GM12878 (cell line): ENCODE measurements around the gene AKT1. TPM values are rescaled to one million over a fixed set of nuclear protein-coding genes. Genes with fewer than 3 reads are reported as not detected.

ENCODE experiments used
- ATAC-seq: fragments of 200-7000 bp; cut with Tn5 transposase; 3 replicates; pipeline ENCODE4 v1.9.1; 2020; ENCODE audit warnings: mild to moderate bottlenecking, moderate library complexity
- BruUV-seq: library from RNA; stranded (reverse); fragments of 400-500 nt; replicated peaks from 2 replicates; lab custom pipeline; 2021; lab: Mats Ljungman, UMichigan
- CTCF ChIA-PET: fragments of 300-600 bp; sonication (Branson Sonifier 250); formaldehyde crosslinking; extraction: SDS; loops from one replicate; lab custom pipeline; 2021; ENCODE audit warnings: inconsistent platforms; lab: Yijun Ruan, JAX
- POLR2A ChIA-PET: fragments of 350-600 bp; formaldehyde crosslinking; extraction: SDS; loops from one replicate; lab custom pipeline; 2021; ENCODE audit warnings: inconsistent platforms; lab: Charles Lee
- RAD21 ChIA-PET: fragments of 300-600 bp; sonication (Branson Sonifier 250); formaldehyde crosslinking; loops from one replicate; lab custom pipeline; 2023; ENCODE audit warnings: antibody characterized with exemption; ENCODE audit not compliant: unreplicated experiment; lab: Charles Lee
- SMC1A ChIA-PET: fragments of 300-600 bp; sonication (Branson Sonifier 250); formaldehyde crosslinking; loops from one replicate; lab custom pipeline; 2023; ENCODE audit not compliant: unreplicated experiment, uncharacterized antibody; lab: Charles Lee
- DNase-seq: peaks from one replicate; pipeline ENCODE4 v3.0.0-alpha.2; 2011; ENCODE audit warnings: low read depth, low spot score
- FAIRE-seq: peaks from 3 replicates; lab custom pipeline; 2011; peaks lifted over from hg19 to GRCh38; lab: Jason Lieb, UNC
- H2AFZ ChIP-seq: 2 replicates; pipeline ENCODE4 v1.6.0; 2011; ENCODE audit warnings: low read depth, low read length, control low read depth; ENCODE audit not compliant: control insufficient read depth
- H3K27ac ChIP-seq: 2 replicates; pipeline ENCODE4 v1.5.1; 2011; ENCODE audit warnings: control low read depth; ENCODE audit not compliant: control insufficient read depth, insufficient read depth
- H3K27me3 ChIP-seq, 2 experiments: replicated peaks in 1 of 2; 2 replicates each; pipeline versions ENCODE4 v1.6.0 to v1.6.1; 2011; ENCODE audit warnings: low read length in 1 of 2; ENCODE audit not compliant: control insufficient read depth in 2 of 2, insufficient read depth in 2 of 2
- H3K36me3 ChIP-seq, 2 experiments: 2 replicates each; pipeline ENCODE4 v1.5.1; 2011; ENCODE audit warnings: low read length in 1 of 2; ENCODE audit not compliant: control insufficient read depth in 2 of 2, insufficient read depth in 2 of 2
- H3K4me1 ChIP-seq: 2 replicates; pipeline ENCODE4 v1.6.1; 2011; ENCODE audit warnings: mild to moderate bottlenecking, low read length, moderate library complexity, mixed read lengths; ENCODE audit not compliant: control insufficient read depth, insufficient read depth
- H3K4me2 ChIP-seq: 2 replicates; pipeline ENCODE4 v1.6.0; 2011; ENCODE audit warnings: control low read depth; ENCODE audit not compliant: control insufficient read depth, insufficient read depth
- H3K4me3 ChIP-seq: fragments of 200-600 bp; sonication (generic); 2 replicates; pipeline ENCODE4 v1.5.1; 2016
- H3K79me2 ChIP-seq: 2 replicates; pipeline ENCODE4 v1.6.0; 2011; ENCODE audit warnings: low read length; ENCODE audit not compliant: control insufficient read depth, insufficient read depth
- H3K9ac ChIP-seq: 2 replicates; pipeline ENCODE4 v1.8.0; 2011; ENCODE audit warnings: low read length, control low read depth, mixed read lengths; ENCODE audit not compliant: control insufficient read depth, insufficient read depth
- H3K9me3 ChIP-seq: replicated peaks from 3 replicates; pipeline ENCODE4 v1.5.1; 2011; ENCODE audit warnings: mild to moderate bottlenecking, low read length; ENCODE audit not compliant: control insufficient read depth, insufficient read depth
- H4K20me1 ChIP-seq: 2 replicates; pipeline ENCODE4 v1.6.0; 2011; ENCODE audit not compliant: control insufficient read depth, insufficient read depth
- CBX3 ChIP-seq: fragments of 200-600 bp; sonication (generic); IDR thresholded peaks from 2 replicates; pipeline ENCODE4 v1.6.1; 2016; ENCODE audit warnings: low read depth, borderline replicate concordance
- DPF2 ChIP-seq: fragments of 450-650 bp; IDR thresholded peaks from 2 replicates; pipeline ENCODE4 v1.6.1; 2017; ENCODE audit warnings: mild to moderate bottlenecking
- E4F1 ChIP-seq: fragments of 450-650 bp; IDR thresholded peaks from 2 replicates; pipeline ENCODE4 v1.6.1; 2018; ENCODE audit warnings: borderline replicate concordance, mild to moderate bottlenecking; ENCODE audit not compliant: partially characterized antibody
- HDGF ChIP-seq: fragments of 450-650 bp; IDR thresholded peaks from 2 replicates; pipeline ENCODE4 v1.6.1; 2016; ENCODE audit warnings: antibody characterized with exemption
- MAX ChIP-seq: IDR thresholded peaks from 2 replicates; pipeline ENCODE4 v1.6.1; 2012; ENCODE audit warnings: low read depth, low read length, improper control_type of control experiment
- MYC ChIP-seq: IDR thresholded peaks from 2 replicates; pipeline ENCODE4 v1.6.1; 2011; ENCODE audit warnings: mild to moderate bottlenecking, low read length, moderate library complexity, inconsistent platforms; ENCODE audit not compliant: insufficient read depth, insufficient replicate concordance, insufficient read length, severe bottlenecking
- NBN ChIP-seq: fragments of 450-650 bp; IDR thresholded peaks from 2 replicates; pipeline ENCODE4 v1.6.1; 2016
- NR2C1 ChIP-seq: fragments of 450-650 bp; IDR thresholded peaks from 2 replicates; pipeline ENCODE4 v1.6.1; 2017; ENCODE audit warnings: antibody characterized with exemption, mild to moderate bottlenecking, moderate library complexity
- RAD51 ChIP-seq: fragments of 450-650 bp; IDR thresholded peaks from 2 replicates; pipeline ENCODE4 v1.6.1; 2016; ENCODE audit warnings: moderate library complexity, mild to moderate bottlenecking, inconsistent platforms
- SMARCA5 ChIP-seq: fragments of 450-650 bp; IDR thresholded peaks from 2 replicates; pipeline ENCODE4 v1.6.1; 2017; ENCODE audit warnings: mild to moderate bottlenecking
- SUZ12 ChIP-seq: fragments of 200-600 bp; sonication (generic); IDR thresholded peaks from one replicate; pipeline ENCODE4 v1.6.1; 2018; ENCODE audit warnings: antibody characterized with exemption, mild to moderate bottlenecking; ENCODE audit not compliant: unreplicated experiment
- TCF7 ChIP-seq: IDR thresholded peaks from 2 replicates; pipeline ENCODE4 v1.6.1; 2014; ENCODE audit warnings: antibody characterized with exemption, borderline replicate concordance
- WRNIP1 ChIP-seq: IDR thresholded peaks from 2 replicates; pipeline ENCODE4 v1.6.1; 2011; ENCODE audit warnings: low read depth, low read length, improper control_type of control experiment, borderline replicate concordance
- ZBTB40 ChIP-seq: fragments of 450-650 bp; IDR thresholded peaks from 2 replicates; pipeline ENCODE4 v1.6.1; 2016; ENCODE audit warnings: mild to moderate bottlenecking, moderate library complexity, borderline replicate concordance
- ZZZ3 ChIP-seq: IDR thresholded peaks from 2 replicates; pipeline ENCODE4 v1.6.1; 2011; ENCODE audit warnings: low read depth; ENCODE audit not compliant: control insufficient read depth, insufficient read length
- WGBS: methylation state at CpG from one replicate; pipeline ENCODE4 v1.1.6; 2016; ENCODE audit warnings: low lambda C conversion rate; ENCODE audit not compliant: insufficient replicate concordance, insufficient coverage; ENCODE audit errors: missing lambda C conversion rate; 5-methylcytosine and 5-hydroxymethylcytosine counted together
- in situ Hi-C: fragments of 300-500 bp; cut with MboI; formaldehyde crosslinking; loops from 9 replicates; pipeline ENCODE4 v1.14.3; 2018; ENCODE audit warnings: mixed read lengths
- intact Hi-C: fragments of 100-400 bp; cut with micrococcal nuclease; formaldehyde crosslinking; loops from one replicate; pipeline ENCODE4 v1.14.2; 2022; ENCODE audit not compliant: unreplicated experiment
- polyA plus RNA-seq, 11 experiments: library from polyadenylated mRNA; depleted of rRNA in 4 of 11; unstranded in 6 of 11; stranded (reverse) in 5 of 11; fragments of >200 nt; fragmentation: Nextera tagmentation in 4 of 11; fragmentation: Illumina TruSeq in 1 of 11; extraction: Ambion mirVana in 4 of 11; extraction: Trizol in 1 of 11; gene quantifications; 1 replicate in 1 of 11; 2 replicates in 10 of 11; pipeline versions ENCODE4 v1.2.1 to v1.2.3, GENCODE V29; 2011 to 2016; ENCODE audit warnings: inconsistent platforms in 2 of 11, missing spikeins in 2 of 11, low read depth in 1 of 11
- total RNA-seq, 4 experiments: library from RNA; depleted of rRNA in 3 of 4; stranded (reverse); fragments of >200 nt in 3 of 4; fragmentation: Illumina TruSeq in 1 of 4; extraction: Trizol in 1 of 4; gene quantifications; 2 replicates each; pipeline versions ENCODE4 v1.2.1 to v1.2.3, GENCODE V29; 2013 to 2021

AKT1 gene
- total and polyA plus RNA-seq, 10 of the 15 experiments (the other 5 are each of a cell fraction or from before 2014, with no cell fraction given) = 0.63 to 110 (median 58.9) TPM

GRCh38 chr14:104805941-104806624, 10.5 kb upstream of the AKT1 start:
- ChIA-PET SMC1A (no interaction called here), POLR2A (no interaction called here), RAD21 (no interaction called here), CTCF (interaction anchor here (1.0 kb wide), 1 partner anchor 67 kb away, joined by 3 read pairs; no protein-coding TSS in a partner anchor)
- FAIRE-seq = no peak
- WGBS = 74% methylated on average over 14 of the region's 14 CpGs
- Histone ChIP-seq H3K36me3 (no peaks in the 10 kb centered on the region), H3K27me3 (no peaks in the 10 kb centered on the region; a peak in 1 of 4 replicates), H3K27ac (no peak overlapping the region), H4K20me1 (no peaks in the 10 kb centered on the region), H3K9ac (no peak overlapping the region), H3K9me3 (no peaks in the 10 kb centered on the region), H3K4me3 (no peak overlapping the region), H2AFZ (no peak overlapping the region), H3K4me2 (no peak overlapping the region), H3K79me2 (no peaks in the 10 kb centered on the region), H3K4me1 (peaks cover 8% of the 10 kb centered on the region; the same call in 1 of the 2 replicates)
- no TSS peak for BruUV-seq
- no peak for DNase-seq
- TF ChIP-seq SUZ12 (no peak), ZZZ3 (no peak), RAD51 (no peak), NR2C1 (no peak), MAX (no peak), SMARCA5 (no peak), E4F1 (no peak), HDGF (no peak), NBN (no peak), DPF2 (no peak), MYC (no peak), ZBTB40 (no peak), WRNIP1 (no peak), TCF7 (no peak), CBX3 (no peak)
- in situ Hi-C loops = no loop called here
- intact Hi-C loops = no loop called here
- no peak for ATAC-seq
